T-helper 9 cell (primary cell): ENCODE results near the gene SLC8A1.
"Not testable (repeated sequence)": the region's sequence is repeated elsewhere in the genome, so short reads cannot be mapped to it uniquely, and the experiment has no call there.

Experiments
- DNase-seq: peaks from one replicate; pipeline ENCODE4 v3.0.0-alpha.2; 2020

SLC8A1 gene

GRCh38 chr2:40096360-40096759, 355.5 kb downstream of the SLC8A1 start:
- no peak for DNase-seq

GRCh38 chr2:40095000-40095399, 356.9 kb downstream of the SLC8A1 start:
- no peak for DNase-seq

GRCh38 chr2:40094451-40094850, 357.4 kb downstream of the SLC8A1 start:
- no peak for DNase-seq

GRCh38 chr2:40093021-40093675, 358.7 kb downstream of the SLC8A1 start:
- no peak for DNase-seq

GRCh38 chr2:40090044-40090443, 361.8 kb downstream of the SLC8A1 start:
- DNase-seq: no peak

- DNase-seq: no peak
Observed at GRCh38 chr2:40087927-40088326, 364.0 kb downstream of the SLC8A1 start.

GRCh38 chr2:40087434-40087833, 364.5 kb downstream of the SLC8A1 start:
- DNase-seq: no peak

GRCh38 chr2:40085786-40086185, 366.1 kb downstream of the SLC8A1 start:
- no peak for DNase-seq

GRCh38 chr2:40073336-40073735, 378.6 kb downstream of the SLC8A1 start:
- not testable (repeated sequence) for DNase-seq

GRCh38 chr2:40072442-40073232, 379.3 kb downstream of the SLC8A1 start:
- no peak for DNase-seq

- DNase-seq: no peak
Observed at GRCh38 chr2:40062381-40062780, 389.5 kb downstream of the SLC8A1 start.

GRCh38 chr2:40049781-40050180, 402.1 kb downstream of the SLC8A1 start:
- DNase-seq: no peak

GRCh38 chr2:40048506-40048905, 403.4 kb downstream of the SLC8A1 start:
- DNase-seq: no peak

- no peak for DNase-seq
Observed at GRCh38 chr2:40047406-40047805, 404.5 kb downstream of the SLC8A1 start.
